ENCODE measurements around the gene ARFGEF2. TPM values are rescaled to one million over a fixed set of nuclear protein-coding genes. Genes with fewer than 3 reads are reported as not detected.
A peak's percentile ranks its signal among the peaks of the same experiment; 100 is the strongest.
"Not testable (repeated sequence)": the region's sequence is repeated elsewhere in the genome, so short reads cannot be mapped to it uniquely, and the experiment has no call there.

The ARFGEF2 gene
- total RNA-seq, 1 donor from 2014 or later, result 22.9 TPM

DNA sequence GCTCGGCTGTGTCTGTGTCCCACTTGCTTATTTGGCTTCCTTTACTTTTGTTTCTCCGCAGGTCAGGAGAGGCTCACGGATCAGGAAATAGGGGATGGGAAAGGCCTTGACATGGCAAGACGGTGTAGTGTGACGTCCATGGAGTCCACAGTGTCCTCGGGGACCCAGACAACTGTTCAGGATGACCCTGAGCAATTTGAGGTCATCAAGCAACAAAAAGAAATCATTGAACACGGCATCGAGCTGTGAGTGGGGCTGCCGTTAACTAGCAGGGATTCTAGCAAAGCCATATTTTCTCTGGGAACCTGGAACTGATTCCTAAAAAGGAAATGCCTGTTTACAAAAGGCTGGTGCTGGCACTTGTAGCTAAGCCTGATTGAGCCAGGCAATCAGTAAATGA, 54.4 kb downstream of the ARFGEF2 start:
- H3K4me1 Mint-ChIP-seq (ENCODE audit: low read depth), result peaks cover 1% of the 10 kb centered on the region
- H3K36me3 Mint-ChIP-seq (ENCODE audit: insufficient read depth), result peaks cover 46% of the 10 kb centered on the region
- DNase-seq (ENCODE audit: low spot score, unreplicated experiment), result no peak
- H3K27me3 Mint-ChIP-seq, result no peaks in the 10 kb centered on the region
- H3K9me3 Mint-ChIP-seq (ENCODE audit: low read depth), result no peaks in the 10 kb centered on the region
- H3K27ac Mint-ChIP-seq, result peak overlapping the region; percentile 54
- TF ChIP-seq CTCF (IDR thresholded peaks at IDR 0.05; ENCODE audit: unreplicated experiment), result no peak
- no peak overlapping the region for H3K4me3 Mint-ChIP-seq (ENCODE audit: low read depth)

DNA sequence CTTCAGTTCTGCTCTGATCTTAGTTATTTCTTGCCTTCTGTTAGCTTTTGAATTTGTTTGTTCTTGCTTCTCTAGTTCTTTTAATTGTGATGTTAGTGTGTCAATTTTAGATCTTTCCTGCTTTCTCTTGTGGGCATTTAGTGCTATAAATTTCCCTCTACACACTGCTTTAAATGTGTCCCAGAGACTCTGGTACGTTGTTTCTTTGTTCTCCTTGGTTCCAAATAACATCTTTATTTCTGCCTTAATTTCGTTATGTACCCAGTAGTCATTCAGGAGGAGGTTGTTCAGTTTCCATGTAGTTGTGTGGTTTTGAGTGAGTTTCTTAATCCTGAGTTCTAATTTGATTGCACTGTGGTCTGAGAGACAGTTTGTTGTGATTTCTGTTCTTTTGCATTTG, 58.5 kb downstream of the ARFGEF2 start:
- not testable (repeated sequence) for DNase-seq (ENCODE audit: low spot score, unreplicated experiment); H3K4me1 Mint-ChIP-seq (ENCODE audit: low read depth); H3K27me3 Mint-ChIP-seq; H3K9me3 Mint-ChIP-seq (ENCODE audit: low read depth); H3K4me3 Mint-ChIP-seq (ENCODE audit: low read depth)
- Mint-ChIP-seq H3K27ac (peak overlapping the region; percentile 51), H3K36me3 (ENCODE audit: insufficient read depth) (peaks cover 68% of the 10 kb centered on the region)

GRCh38 chr20:48983423-48984400, 62.2 kb downstream of the ARFGEF2 start:
- H3K4me3 Mint-ChIP-seq (ENCODE audit: low read depth), result no peak overlapping the region
- no peak for TF ChIP-seq CTCF (IDR thresholded peaks at IDR 0.05; ENCODE audit: unreplicated experiment)
- H3K9me3 Mint-ChIP-seq (ENCODE audit: low read depth), result peaks cover 8% of the 10 kb centered on the region
- H3K27ac Mint-ChIP-seq, result peak overlapping the region; percentile 48
- H3K4me1 Mint-ChIP-seq (ENCODE audit: low read depth), result peaks cover 6% of the 10 kb centered on the region
- no peak for DNase-seq (ENCODE audit: low spot score, unreplicated experiment)
- no peaks in the 10 kb centered on the region for H3K27me3 Mint-ChIP-seq
- peaks cover 56% of the 10 kb centered on the region for H3K36me3 Mint-ChIP-seq (ENCODE audit: insufficient read depth)

GRCh38 chr20:48984575-48985219, 63.2 kb downstream of the ARFGEF2 start:
- Mint-ChIP-seq H3K4me1 (ENCODE audit: low read depth) (peaks cover 4% of the 10 kb centered on the region), H3K36me3 (ENCODE audit: insufficient read depth) (peaks cover 48% of the 10 kb centered on the region), H3K9me3 (ENCODE audit: low read depth) (peaks cover 8% of the 10 kb centered on the region), H3K27me3 (no peaks in the 10 kb centered on the region), H3K4me3 (ENCODE audit: low read depth) (no peak overlapping the region), H3K27ac (no peak overlapping the region)
- TF ChIP-seq CTCF (IDR thresholded peaks at IDR 0.05; ENCODE audit: unreplicated experiment), result no peak
- DNase-seq (ENCODE audit: low spot score, unreplicated experiment), result no peak

DNA sequence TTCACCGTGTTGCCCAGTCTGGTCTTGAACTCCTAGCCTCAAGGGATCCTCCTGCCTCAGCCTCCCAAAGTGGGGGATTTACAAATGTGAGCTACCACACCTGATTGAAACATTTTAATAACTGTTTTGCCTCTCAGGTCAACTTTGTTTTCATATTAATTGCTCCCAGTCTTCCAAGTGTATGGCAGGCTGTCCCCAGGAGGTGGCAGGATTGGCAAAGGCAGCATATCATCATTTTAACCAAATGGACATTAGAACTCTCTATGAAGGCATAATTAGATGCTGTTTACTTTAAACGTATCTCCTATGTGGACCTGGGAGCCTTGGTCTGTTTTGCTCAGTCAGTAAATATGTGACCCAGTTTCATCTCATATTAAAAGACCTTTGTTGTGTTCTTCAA, 65.4 kb downstream of the ARFGEF2 start:
- peaks cover 39% of the 10 kb centered on the region for H3K36me3 Mint-ChIP-seq (ENCODE audit: insufficient read depth)
- no peaks in the 10 kb centered on the region for H3K27me3 Mint-ChIP-seq
- no peak for DNase-seq (ENCODE audit: low spot score, unreplicated experiment)
- peak; percentile 43 for TF ChIP-seq CTCF (IDR thresholded peaks at IDR 0.05; ENCODE audit: unreplicated experiment)
- peaks cover 8% of the 10 kb centered on the region for H3K9me3 Mint-ChIP-seq (ENCODE audit: low read depth)
- H3K4me3 Mint-ChIP-seq (ENCODE audit: low read depth), result no peak overlapping the region
- peaks cover 4% of the 10 kb centered on the region for H3K4me1 Mint-ChIP-seq (ENCODE audit: low read depth)
- H3K27ac Mint-ChIP-seq, result no peak overlapping the region
